NAMALWA (cell line): ENCODE measurements around the gene RHBDL2.
"Not testable (repeated sequence)": the region's sequence is repeated elsewhere in the genome, so short reads cannot be mapped to it uniquely, and the experiment has no call there.

Source experiments
- DNase-seq: peaks from one replicate; pipeline ENCODE4 v3.0.0-alpha.2; 2015; ENCODE audit warnings: low spot score

RHBDL2 gene

GRCh38 chr1:38875811-38876210, 65.8 kb downstream of the RHBDL2 start:
- DNase-seq, result no peak

- peak; percentile 97 for DNase-seq
Measured at GRCh38 chr1:38873027-38873969, 68.3 kb downstream of the RHBDL2 start, which contains the start of gene MYCBP. Gene MYCBP, minus strand, starts transcription at chr1:38873348. Its CDS starts 43 bp downstream, at chr1:38873305.

GRCh38 chr1:38872401-38873026, 69.1 kb downstream of the RHBDL2 start:
- DNase-seq, result peak; percentile 49

- DNase-seq, result no peak
Measured at GRCh38 chr1:38870996-38871395, 70.6 kb downstream of the RHBDL2 start.

- DNase-seq, result no peak
Measured at GRCh38 chr1:38867208-38867607, 74.4 kb downstream of the RHBDL2 start.

GRCh38 chr1:38865112-38865715, 76.4 kb downstream of the RHBDL2 start:
- no peak for DNase-seq

- no peak for DNase-seq
Measured at GRCh38 chr1:38860454-38860795, 81.2 kb downstream of the RHBDL2 start.

GRCh38 chr1:38859561-38860453, 81.8 kb downstream of the RHBDL2 start, which contains the start of gene RRAGC:
Gene RRAGC, minus strand, starts transcription at chr1:38859772. Its CDS starts 126 bp downstream, at chr1:38859646.
- peak; percentile 98 for DNase-seq

GRCh38 chr1:38858833-38859560, 82.6 kb downstream of the RHBDL2 start:
- peak; percentile 76 for DNase-seq

GRCh38 chr1:38852780-38853179, 88.8 kb downstream of the RHBDL2 start:
- no peak for DNase-seq

GRCh38 chr1:38848071-38848470, 93.6 kb downstream of the RHBDL2 start:
- DNase-seq, result peak; percentile 44

GRCh38 chr1:38846210-38846609, 95.4 kb downstream of the RHBDL2 start:
- no peak for DNase-seq

- not testable (repeated sequence) for DNase-seq
Measured at GRCh38 chr1:38845088-38845487, 96.5 kb downstream of the RHBDL2 start.

- no peak for DNase-seq
Measured at GRCh38 chr1:38840281-38840680, 101.3 kb downstream of the RHBDL2 start.

GRCh38 chr1:38839363-38839762, 102.3 kb downstream of the RHBDL2 start:
- no peak for DNase-seq

- DNase-seq, result not testable (repeated sequence)
Measured at GRCh38 chr1:38836316-38836715, 105.3 kb downstream of the RHBDL2 start.
